NCI-H2081 (cell line): Measurements from ENCODE around the gene UPK2.

Experiments
- DNase-seq, 2 experiments: peaks; one replicate each; lab custom pipeline; 2025; lab: John Stamatoyannopoulos, UW

Gene UPK2

DNA sequence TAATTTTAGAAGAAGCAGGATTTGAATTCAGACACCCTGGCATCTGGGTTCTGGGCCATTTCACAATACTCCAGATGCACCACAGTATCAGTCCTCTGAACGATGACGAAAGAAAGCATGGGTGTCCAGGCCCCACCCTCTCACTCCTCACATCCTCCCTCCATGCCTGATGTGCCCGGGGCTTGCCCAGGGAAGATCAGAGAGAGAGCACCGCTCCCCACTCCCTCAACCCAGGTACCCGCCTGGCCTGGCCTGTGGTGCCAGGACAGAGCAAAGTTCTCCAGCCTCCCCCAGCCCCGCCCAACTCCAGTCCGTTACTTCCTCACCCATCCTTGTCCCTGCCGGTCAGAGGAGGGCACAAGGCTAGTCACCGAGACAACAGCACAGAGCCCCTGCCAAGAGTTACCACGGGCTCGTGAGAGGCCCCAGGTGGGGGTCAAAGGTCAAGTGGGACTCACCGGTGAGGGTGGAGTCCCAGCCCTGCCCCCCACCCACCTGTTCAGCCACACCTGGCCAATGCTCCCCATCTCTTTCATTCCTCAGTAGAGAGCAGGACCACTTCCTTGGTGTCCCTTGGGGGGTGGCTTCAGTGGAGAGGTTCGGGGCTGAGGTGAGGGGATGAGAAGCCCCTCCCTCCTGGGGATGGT lies 38.5 kb upstream of the UPK2 start:
- DNase-seq, result no peak

DNA sequence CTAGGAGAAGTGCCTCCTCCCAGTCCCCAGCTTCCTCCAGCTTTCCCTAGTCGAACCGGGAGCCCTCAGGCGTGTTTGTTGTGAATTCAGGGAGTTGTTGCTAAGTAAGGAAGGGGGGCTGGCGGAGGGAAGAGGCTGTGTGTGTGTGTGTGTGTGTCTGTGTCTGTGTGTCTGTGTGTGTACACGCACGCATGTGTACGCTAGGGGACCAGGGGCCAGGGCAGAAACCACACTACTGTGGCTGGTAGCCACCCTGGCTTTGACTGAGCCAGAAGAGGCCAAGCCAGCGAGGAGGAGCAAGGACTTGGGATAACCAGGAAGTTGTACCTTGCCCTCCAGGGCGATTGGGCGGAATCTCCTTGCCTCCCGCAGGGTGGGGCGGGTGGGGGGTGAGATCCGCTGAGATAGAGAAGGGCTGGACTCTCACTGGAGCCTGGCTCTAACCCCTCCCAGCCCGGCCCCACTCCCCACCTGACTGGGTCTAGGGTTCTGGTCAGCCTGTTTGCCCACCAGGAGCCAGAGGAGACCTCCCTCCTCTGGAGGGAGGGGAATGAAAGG lies 37.9 kb upstream of the UPK2 start:
- peak; percentile 80 to 82 for DNase-seq

DNA sequence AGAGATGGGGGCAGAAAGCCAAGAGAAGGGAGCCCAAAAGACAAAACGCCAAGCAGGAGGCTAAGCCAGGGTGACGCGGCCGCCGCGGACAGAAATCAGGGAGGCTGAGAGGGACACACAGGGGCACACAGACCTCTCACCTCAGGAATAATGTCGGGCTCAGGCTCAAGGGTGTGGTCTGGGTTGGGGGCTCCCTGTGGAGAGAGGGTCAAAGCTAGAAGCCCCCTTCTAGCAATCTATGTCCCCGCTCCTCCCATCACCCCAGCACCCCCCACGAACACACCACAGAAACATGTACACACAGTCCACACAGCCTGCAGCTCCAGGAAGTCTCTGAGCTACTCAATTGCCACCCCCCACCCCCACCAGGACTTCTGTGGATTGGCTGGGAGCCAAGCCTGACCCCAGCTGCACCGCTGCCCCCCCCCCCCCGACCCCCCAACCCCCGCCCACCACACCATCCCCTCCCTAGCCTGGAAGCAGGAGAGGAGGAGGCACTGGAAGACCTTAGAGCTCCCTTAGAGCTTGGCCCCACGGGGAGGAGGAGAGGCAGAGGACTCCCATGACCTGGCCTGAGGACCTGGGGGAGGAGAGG lies 37.3 kb upstream of the UPK2 start:
- peak; percentile 48 to 50 for DNase-seq

DNA sequence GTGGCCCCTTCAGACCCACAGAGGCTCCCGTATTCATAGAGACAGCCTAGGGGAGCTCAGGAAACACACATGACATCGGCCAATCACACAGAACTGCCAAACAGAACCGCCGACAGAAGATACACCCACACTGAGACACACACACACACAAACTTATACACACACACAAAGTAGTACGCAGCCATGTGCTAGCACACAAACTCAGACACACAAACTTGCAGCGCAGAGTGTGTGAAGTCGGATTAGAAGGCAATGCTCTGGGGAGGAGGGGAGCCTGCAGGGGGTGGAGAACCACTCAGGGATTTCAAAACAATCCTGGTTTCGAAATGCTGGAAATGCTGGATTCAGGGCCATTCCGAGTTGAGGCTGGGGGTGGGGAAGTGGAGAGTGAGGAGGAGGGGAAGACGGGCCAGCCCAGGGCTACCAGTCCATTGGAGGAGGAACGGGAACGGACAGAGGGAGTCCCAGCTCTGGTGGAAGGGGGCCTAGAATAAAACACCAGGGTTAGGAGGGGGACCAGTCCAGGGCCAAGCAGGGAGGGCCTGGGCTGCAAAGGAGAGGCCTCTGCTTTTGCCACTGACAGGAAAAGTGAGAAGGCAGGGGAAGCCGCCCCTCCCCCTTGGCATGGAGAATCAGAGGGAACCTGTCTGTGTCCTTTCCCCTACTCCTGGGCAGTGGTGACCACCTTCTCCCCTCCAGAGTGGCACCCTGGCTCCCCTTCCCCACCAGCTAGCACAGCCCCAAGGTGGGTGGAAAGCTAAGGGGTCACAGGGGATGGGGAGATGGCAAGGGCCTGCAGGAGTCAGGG lies 34.8 kb upstream of the UPK2 start:
- no peak for DNase-seq

GRCh38 chr11:118921929-118922744 lies 34.0 kb upstream of the UPK2 start:
- DNase-seq, result no peak

GRCh38 chr11:118922745-118923627 lies 33.1 kb upstream of the UPK2 start:
- DNase-seq, result no peak

DNA sequence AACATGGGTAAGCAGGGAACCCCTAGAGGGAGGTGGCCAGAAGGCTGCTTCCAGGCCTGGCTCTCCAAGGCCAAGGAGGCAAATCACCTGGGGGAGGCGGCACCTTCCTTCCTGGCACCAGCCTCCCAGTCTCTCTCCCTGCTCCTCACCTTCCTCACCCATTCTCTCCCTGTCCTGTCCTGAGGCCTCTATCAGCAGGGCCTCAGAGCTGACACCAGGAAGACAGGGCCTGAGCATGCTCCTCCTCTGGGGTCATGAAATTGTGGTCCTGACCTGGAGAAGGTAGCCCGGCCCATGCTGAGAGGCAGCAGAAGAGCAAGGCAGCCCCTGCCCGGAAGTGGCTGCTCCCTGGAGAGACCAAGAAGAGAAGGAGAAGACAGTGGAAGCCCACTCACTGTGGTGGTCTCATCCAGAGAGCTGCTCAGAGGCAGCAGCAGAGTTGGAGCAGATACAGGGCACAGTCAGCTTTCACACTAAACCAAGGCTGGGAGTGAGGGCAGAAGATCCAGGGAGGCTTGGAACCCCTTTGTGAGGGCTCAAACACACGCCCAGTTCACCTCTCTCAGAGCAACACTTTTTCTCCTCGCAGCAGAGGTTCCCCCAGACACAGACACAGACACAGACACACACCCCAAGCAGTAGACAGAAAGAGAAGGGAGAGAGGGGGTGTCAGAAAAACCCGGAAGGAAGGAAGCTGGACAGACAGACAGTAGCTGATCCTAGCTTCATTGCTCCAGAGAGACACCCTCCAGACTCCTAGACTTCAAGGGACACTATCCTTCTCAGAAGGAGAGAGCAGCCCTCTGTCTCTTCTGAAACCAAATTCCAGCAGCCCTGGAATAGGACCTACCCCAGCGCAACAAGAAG lies 32.1 kb upstream of the UPK2 start:
- DNase-seq, result no peak

GRCh38 chr11:118924591-118925585 lies 31.2 kb upstream of the UPK2 start:
- DNase-seq, result peak; percentile 19 to 35

GRCh38 chr11:118927554-118928100 lies 28.5 kb upstream of the UPK2 start:
- no peak for DNase-seq

DNA sequence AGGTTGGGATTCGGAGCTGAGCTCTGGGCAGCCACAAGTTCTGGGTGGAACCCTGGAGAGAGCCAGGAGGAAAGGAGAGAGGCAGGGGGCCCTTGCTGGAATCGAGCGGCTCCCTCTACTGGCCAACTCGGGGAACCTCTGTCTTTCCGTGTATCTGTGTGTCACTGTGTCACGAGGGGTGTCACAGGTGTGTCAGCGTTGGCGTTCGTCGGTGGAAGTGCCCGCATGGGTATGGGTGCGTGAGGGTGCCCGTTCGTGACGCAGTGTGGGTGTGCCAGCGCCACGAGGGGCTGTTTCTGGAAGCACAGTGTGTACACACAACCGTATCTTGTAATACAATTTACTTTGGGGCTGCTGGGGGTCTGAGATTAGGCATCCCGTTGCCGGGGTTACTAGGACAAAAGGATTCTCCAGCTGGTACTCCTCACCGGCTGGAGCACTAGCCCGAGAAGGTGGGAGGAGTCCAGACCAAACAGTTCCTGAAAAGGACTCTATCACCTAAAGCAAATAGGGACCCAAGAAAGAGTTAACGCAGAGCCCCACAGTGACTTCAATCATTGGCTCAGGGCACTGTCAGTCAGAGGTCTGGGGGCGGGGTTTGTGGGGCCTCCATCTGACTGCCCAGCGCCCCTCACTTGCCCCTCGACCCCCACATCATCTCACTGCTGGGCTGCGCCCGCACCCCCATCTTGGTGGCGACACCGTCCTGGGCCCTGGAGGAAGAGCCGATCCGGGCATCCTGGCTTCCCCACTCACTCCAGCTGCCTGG lies 27.8 kb upstream of the UPK2 start:
- DNase-seq, result peak; percentile 91 to 93

GRCh38 chr11:118928870-118929500 lies 27.1 kb upstream of the UPK2 start:
- DNase-seq, result peak; percentile 70 to 78

DNA sequence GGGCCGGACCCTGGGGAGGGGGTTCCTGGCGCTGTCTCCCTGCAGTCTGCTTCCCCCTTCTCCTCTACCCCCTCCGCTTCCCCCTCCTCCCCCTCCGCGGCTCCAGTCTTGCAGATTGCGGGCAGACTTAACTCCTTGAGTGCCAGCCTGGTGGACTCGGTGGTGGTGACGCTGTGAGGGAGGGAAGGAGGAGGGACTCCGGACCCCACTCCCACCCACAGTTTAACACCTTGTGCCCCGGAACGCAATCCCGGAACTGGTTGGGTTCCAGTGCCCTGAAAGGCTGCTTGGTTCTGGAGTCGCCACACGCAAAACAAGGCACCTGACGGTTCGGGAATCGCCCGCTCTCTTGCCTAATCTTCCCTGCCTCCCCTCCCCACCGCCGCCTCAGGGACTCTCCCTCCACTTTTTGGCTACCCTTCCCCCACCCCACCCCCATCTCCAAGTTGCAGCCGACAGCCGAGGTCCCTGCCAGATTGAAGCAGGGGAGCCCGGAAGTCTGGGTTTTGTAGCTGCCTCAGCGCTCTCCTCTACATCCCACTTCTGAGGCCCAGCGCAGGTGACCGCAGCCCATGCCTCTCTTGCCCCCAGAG lies 26.5 kb upstream of the UPK2 start:
- DNase-seq, result peak; percentile 81 to 84

- DNase-seq, result peak; percentile 95 to 97
Observed at GRCh38 chr11:118930094-118930712, 25.9 kb upstream of the UPK2 start.

GRCh38 chr11:118931571-118931970 lies 24.5 kb upstream of the UPK2 start:
- DNase-seq, result no peak

DNA sequence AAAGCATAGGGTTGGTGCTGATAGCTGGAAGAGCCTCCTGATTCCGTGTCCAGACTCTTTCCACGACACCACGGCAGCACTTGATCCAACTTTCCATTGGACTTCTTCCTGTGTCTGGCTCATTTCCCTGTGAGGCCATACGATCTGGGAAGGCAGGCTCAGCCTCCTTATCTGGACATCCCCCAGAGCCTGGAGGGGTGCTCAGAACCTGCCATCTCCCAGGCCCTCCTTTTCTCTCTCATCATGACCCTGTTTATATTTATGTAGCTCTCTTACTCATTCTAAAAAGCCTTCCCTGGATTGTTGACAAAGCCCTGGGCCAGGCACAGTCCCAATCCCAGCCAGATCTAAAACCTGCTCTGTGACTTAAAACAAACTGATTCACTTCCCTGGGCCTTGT lies 22.6 kb upstream of the UPK2 start:
- DNase-seq, result no peak

DNA sequence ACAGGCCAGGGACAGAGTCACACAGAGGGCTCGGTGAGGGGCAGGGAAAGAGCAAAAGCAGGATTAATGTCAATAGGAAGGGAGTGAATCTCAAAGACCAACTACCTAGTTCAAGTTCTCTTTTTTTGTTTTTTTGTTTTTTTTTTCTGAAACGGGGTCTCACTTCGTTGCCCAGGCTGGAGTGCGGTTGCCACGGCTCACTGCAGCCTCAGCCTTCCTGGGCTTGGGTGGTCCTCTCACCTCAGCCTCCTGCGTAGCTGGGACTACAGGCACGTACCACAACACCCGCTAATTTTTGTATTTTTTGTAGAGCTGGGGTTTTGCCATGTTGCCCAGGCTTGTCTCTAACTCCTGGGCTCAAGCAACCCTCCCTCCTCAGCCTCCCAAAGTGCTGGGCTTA lies 20.7 kb upstream of the UPK2 start:
- no peak for DNase-seq
